AG09319 (cell line): ENCODE results near the gene FOXP1.

Experiments used
- DNase-seq: peaks from one replicate; pipeline ENCODE4 v3.0.0-alpha.2; 2010; ENCODE audit warnings: low read depth; ENCODE audit errors: extremely low read depth
- TF ChIP-seq, protein P1 (sequence below): IDR thresholded peaks from 2 replicates; pipeline ENCODE4 v1.5.1; 2011; ENCODE audit warnings: low read depth, mild to moderate bottlenecking, inconsistent platforms, low read length, moderate library complexity

FOXP1 gene

DNA sequence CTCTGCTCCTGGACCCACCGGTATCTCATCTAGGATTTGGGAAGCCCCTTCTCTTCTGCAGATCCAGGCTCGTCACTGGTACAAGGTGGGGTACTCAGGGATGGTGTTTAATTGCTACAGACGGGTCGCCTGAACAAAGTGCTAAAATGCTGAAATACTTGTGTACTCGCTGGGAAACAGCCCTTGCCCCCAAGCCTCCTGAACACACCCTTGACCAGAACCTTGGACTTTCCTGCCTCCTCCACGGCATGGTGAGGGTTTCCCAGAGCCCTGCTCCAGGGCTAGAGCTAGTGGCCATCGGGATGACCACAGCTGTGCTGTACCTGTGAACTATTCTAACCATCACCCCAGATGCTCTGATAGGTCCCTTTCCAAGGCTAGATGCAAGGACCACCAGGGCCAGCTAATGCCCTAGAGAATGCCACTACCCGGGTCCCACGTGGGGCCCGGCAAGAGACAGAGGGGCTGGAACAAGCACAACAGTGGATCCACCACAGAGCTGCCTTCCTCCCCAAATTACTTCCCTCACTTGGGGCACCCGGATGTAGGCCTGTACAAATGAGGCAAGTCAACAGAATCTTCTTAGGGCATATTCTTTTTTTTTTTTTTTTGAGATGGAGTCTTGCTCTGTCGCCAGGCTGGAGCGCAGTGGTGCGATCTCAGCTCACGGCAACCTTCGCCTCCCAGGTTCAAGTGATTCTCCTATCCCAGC is 267.3 kb downstream of the FOXP1 start:
- TF ChIP-seq, protein P1, sequence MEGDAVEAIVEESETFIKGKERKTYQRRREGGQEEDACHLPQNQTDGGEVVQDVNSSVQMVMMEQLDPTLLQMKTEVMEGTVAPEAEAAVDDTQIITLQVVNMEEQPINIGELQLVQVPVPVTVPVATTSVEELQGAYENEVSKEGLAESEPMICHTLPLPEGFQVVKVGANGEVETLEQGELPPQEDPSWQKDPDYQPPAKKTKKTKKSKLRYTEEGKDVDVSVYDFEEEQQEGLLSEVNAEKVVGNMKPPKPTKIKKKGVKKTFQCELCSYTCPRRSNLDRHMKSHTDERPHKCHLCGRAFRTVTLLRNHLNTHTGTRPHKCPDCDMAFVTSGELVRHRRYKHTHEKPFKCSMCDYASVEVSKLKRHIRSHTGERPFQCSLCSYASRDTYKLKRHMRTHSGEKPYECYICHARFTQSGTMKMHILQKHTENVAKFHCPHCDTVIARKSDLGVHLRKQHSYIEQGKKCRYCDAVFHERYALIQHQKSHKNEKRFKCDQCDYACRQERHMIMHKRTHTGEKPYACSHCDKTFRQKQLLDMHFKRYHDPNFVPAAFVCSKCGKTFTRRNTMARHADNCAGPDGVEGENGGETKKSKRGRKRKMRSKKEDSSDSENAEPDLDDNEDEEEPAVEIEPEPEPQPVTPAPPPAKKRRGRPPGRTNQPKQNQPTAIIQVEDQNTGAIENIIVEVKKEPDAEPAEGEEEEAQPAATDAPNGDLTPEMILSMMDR, result no peak
- no peak for DNase-seq

DNA sequence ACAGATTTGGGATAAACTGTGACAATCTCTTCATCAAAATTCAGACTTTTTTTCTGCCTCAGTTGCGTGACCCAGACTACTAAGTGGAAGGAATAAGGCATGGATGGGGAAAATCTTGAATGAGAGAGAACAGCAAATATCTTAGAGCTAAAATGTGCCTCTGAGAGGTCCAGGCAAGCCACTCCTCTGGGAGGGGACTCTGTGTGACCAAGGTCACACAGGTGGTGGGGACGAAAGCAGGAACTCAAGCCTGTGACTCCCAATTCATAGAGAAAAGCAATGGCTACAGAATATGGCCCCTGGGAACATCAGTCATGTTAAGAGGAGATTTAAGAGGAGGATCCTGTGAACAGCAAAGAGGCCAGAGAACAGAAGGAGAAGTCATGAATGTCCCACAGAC is 268.1 kb downstream of the FOXP1 start:
- TF ChIP-seq, protein P1, result no peak
- DNase-seq, result no peak

GRCh38 chr3:71313844-71314243 is 269.7 kb downstream of the FOXP1 start:
- no peak for DNase-seq
- TF ChIP-seq, protein P1, result no peak

DNA sequence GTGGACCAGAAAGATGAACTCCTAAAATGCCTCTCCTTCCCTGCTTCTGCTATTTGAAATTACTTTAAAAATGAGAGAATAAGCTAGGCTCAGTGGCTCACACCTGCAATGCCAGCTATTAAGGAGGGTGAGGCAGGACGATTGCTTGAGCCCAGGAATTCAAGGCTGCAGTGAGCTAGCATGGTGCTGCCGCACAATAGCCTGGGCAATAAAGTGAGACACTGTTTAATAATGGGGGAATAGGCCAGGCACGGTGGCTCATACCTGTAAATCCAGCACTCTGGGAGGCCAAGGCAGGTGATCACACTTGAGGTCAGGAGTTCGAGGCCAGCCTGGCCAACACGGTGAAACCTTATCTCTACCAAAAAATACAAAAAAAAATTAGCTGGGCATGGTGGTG is 271.1 kb downstream of the FOXP1 start:
- no peak for DNase-seq
- TF ChIP-seq, protein P1, result no peak

- no peak for DNase-seq
These were observed 271.9 kb downstream of the FOXP1 start for GRCh38 chr3:71311661-71312046.

DNA sequence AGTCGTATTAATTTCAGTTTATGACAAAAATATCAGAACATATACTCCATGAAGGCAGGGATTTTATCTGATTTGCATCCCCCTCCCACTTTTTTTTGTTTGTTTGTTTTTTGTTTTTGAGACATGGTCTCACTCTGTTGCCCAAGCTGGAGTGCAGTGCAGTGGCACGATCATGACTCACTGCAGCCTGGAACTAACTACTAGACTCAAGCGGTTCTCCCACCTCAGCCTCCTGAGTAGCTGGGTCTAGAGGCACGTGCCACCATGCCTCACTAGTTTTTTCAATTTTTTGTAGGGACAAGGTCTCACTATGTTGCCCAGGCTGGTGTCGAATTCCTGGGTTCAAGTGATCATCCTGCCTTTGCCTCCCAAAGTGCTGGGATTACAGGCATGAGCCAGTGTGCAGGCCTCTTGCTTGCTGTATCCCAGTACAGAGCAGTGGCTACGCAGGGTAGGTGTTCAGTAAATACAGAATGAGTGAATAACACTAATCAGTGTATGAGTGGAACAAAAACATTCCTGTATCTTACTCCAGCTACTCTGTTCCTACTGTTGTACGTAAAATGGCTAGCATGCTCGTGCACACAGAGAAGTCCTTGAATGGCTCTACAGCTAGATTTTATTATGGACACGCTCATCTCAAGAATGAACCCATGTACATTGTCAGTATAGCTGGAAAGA is 272.4 kb downstream of the FOXP1 start:
- TF ChIP-seq, protein P1, result no peak
- no peak for DNase-seq

More at GRCh38 chr3:71311661-71312046, 271.9 kb downstream of the FOXP1 start:
- TF ChIP-seq, protein P1, result no peak

GRCh38 chr3:71310359-71310979 is 273.1 kb downstream of the FOXP1 start:
- TF ChIP-seq, protein P1, result peak; percentile 18
- DNase-seq, result peak; percentile 32
